ENCODE results near the gene TMEM272. TPM values are rescaled to one million over a fixed set of nuclear protein-coding genes. Genes with fewer than 3 reads are reported as not detected.
A peak's percentile ranks its signal among the peaks of the same experiment; 100 is the strongest.

TMEM272 gene
- total RNA-seq, 4 donors from 2014 or later: not detected

- intact Hi-C loops (cut with DNase I): no loop called here
- Histone ChIP-seq H3K27ac (replicated peaks in 1 of 4) (peak overlapping the region; percentile 53 to 73 (median 63)), H3K4me3 (no peak overlapping the region), H3K9me3 (no peaks in the 10 kb centered on the region), H3K27me3 (no peaks in the 10 kb centered on the region), H3K36me3 (peaks cover 3 to 60% (median 19%) of the 10 kb centered on the region in 4 donors), H3K4me1 (peaks cover 25 to 27% (median 26%) of the 10 kb centered on the region in 4 donors)
- TF ChIP-seq CTCF (IDR thresholded peaks at IDR 0.05): no peak
- TF ChIP-seq POLR2AphosphoS5 (IDR thresholded peaks at IDR 0.05): peak; percentile 42 to 56
- 52% methylated on average over 11 of the region's 12 CpGs for WGBS
- peak; percentile 91 for DNase-seq (ENCODE audit: extremely low spot score)
These were observed 80.5 kb downstream of the TMEM272 start for GRCh38 chr13:51764184-51765141.

GRCh38 chr13:51763486-51763885 lies 81.5 kb downstream of the TMEM272 start:
- WGBS: 89% methylated on average over 2 of the region's 2 CpGs
- Histone ChIP-seq H3K36me3 (peaks cover 7 to 60% (median 27%) of the 10 kb centered on the region in 4 donors), H3K9me3 (no peaks in the 10 kb centered on the region)

More at GRCh38 chr13:51763486-51763885, 81.5 kb downstream of the TMEM272 start:
- DNase-seq (ENCODE audit: extremely low spot score): peak; percentile 7
- Histone ChIP-seq H3K4me1 (peaks cover 16 to 17% (median 17%) of the 10 kb centered on the region in 4 donors), H3K4me3 (no peak overlapping the region), H3K27me3 (no peaks in the 10 kb centered on the region), H3K27ac (replicated peaks in 1 of 4) (peak overlapping the region in 2 of 4 donors; percentile 53 to 73)
- intact Hi-C loops (cut with DNase I): no loop called here
- TF ChIP-seq POLR2AphosphoS5 (IDR thresholded peaks at IDR 0.05): no peak
- TF ChIP-seq EP300 (IDR thresholded peaks at IDR 0.05): no peak
- no peak for TF ChIP-seq CTCF (IDR thresholded peaks at IDR 0.05)
- no peak for TF ChIP-seq POLR2A (IDR thresholded peaks at IDR 0.05; ENCODE audit: low read depth)

Other genes starting within 250 kb of the TMEM272 start
- gene DHRS12, start 41.0 kb downstream of the TMEM272 start, total RNA-seq: 10 to 100 TPM; 10.3 to 18.6 (median 14.9) TPM
- not detected for gene CCDC70, start 16.8 kb upstream of the TMEM272 start, total RNA-seq
- 1 to 10 TPM; 2.5 to 5.2 (median 4.4) TPM for gene ATP7B, start 166.3 kb upstream of the TMEM272 start, total RNA-seq
- 10 to 100 TPM; 12.4 to 21.7 (median 16.3) TPM for gene ALG11, start 167.2 kb upstream of the TMEM272 start, total RNA-seq
- gene UTP14C, start 179.5 kb upstream of the TMEM272 start, total RNA-seq: 10 to 100 TPM; 13.8 to 17.0 (median 16.2) TPM

Measured in esophagus muscularis mucosa (tissue), 4 donors.